NCI-H2081 treated with DMSO at 0.1 percent for 48 hours (cell line): ENCODE data around the gene HEMK1.

Source experiments
- DNase-seq: peaks from one replicate; lab custom pipeline; 2025; lab: John Stamatoyannopoulos, UW

The HEMK1 gene

DNA sequence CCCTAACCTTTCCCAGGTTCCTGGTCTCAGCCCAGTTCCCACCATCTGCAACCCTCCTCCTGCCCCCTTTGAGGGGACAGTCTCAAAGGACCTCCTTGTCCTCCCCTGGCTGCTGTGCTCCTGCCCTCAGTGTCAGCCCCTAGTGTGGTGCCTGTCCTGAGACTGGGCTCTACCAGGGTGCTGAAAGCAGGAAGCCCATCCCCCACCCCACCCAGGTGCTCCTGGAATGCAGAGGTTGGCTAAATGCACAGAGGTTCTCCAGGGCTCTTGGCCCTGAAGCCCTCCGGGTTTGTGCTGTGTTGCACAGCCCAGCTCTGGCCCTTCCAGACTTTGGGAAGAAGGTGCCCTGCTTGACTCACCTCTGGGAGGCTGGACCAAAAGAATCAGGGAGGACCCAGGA, 23.5 kb upstream of the HEMK1 start:
- no peak for DNase-seq

GRCh38 chr3:50549226-50549625, 20.1 kb upstream of the HEMK1 start:
- DNase-seq: no peak

DNA sequence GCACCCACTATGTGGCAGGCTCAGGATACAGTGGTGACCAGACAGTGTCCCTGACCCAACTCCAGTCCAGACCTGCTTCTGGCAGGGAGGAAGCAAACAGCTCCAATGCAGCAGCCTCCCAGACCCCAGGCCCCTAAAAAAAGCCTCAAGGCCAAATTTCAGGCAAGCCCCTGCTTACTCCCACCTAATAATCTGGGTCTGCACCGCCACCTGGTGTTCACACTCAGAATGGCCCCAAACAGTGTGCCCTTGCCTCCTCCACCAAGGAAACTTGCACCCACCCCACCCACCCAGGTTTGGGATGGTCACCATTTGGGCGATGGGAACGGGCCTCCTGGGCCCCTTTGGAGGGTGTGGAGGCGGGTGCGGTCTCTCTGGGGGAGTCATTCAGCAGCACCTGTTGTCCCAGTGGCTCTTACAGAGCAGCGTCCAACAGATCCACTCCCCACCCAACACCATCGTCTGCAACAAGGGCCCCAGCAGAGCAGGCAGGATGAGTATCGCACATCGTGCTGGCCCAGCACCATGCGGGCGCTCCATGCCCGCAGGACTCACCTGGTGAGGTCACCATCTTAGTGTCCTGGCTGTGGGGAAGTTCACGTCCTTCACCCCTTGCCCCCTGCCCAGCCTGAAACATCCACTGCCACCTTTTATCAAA, 19.1 kb upstream of the HEMK1 start:
- DNase-seq: no peak

- DNase-seq: no peak
Observed at GRCh38 chr3:50551054-50551659, 18.2 kb upstream of the HEMK1 start.

- DNase-seq: no peak
Observed at GRCh38 chr3:50551681-50552435, 17.5 kb upstream of the HEMK1 start.

DNA sequence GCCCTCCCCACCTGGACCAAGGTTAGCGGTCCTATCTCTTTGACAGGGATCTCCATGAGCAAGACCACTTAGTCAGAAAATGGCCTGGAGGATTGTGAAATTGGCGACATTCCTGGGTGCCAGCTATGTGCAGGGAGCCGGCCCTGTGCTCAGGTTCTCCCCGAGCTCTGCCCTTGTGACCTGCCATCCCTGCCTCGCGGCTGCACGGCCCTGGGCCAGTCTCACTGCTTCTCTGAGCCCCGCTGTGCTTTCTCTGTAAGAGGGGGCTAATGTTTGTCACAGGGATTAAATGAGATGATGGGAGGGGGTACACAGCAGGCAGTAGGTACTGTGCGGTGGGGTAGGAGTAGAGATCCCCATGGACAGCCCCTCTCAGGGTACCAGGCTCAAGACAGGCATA, 16.7 kb upstream of the HEMK1 start:
- DNase-seq: no peak

- DNase-seq: no peak
Observed at GRCh38 chr3:50554553-50554952, 14.8 kb upstream of the HEMK1 start.

DNA sequence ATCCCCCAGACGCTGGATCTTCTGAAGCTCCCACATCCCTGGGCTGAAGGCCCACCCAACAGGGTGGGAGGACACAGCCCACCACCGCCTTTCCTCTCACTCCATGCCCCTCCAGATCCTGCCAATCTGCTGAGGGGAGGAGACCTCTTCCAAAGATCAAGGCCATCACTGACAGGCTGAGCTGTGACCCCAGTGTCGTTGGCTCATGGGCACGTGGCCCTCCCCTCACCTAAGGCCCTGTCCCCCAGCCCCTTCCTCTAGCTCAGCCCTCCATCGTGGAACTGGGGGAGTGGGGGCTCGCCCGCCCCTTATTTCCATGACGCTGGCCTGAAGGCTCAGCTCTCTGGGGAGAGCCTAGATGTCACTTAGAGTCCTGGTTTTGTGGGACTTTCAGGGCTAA, 12.2 kb upstream of the HEMK1 start:
- DNase-seq: no peak

DNA sequence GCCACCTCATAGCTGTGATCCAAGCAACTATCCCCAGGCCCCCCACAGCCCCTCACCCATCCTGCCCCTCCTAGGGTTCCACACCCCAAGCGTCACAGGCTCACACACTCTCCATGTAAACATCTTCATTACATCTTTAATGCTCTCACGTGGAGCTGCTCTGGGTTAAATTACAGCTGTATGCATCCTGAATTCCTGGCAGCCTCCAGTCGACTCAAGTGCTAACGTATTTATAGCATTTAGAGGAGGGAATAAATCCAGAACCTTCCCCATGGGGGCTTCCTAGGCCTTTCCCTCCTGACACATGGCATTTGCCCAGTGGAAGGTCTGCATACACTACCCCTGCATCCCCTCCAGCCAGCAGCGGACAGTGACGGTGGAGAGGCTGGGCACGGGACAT, 11.4 kb upstream of the HEMK1 start:
- DNase-seq: no peak

- no peak for DNase-seq
Observed at GRCh38 chr3:50559702-50560101, 9.6 kb upstream of the HEMK1 start.

GRCh38 chr3:50562861-50563260, 6.5 kb upstream of the HEMK1 start:
- DNase-seq: no peak

GRCh38 chr3:50563867-50564266, 5.5 kb upstream of the HEMK1 start:
- DNase-seq: no peak

DNA sequence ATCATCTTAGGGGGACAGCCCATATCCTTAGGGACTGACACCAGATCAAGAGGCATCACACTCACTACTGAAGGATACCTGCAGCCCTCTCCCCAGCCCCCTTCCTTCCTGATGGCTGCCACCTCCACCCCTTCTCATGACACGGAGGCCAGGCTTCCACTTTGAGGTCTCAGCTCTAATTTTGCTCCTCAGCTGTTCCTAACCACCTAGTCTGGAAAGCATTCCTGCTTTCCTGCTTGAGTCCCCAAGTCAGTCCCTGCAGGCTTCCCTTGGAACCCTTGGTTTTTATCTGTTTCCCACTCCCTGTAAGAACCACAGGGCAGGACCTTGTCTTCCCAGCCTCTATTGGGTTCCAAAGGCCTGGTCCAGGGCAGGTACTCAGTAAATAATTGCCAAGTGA, 5.0 kb upstream of the HEMK1 start:
- no peak for DNase-seq

DNA sequence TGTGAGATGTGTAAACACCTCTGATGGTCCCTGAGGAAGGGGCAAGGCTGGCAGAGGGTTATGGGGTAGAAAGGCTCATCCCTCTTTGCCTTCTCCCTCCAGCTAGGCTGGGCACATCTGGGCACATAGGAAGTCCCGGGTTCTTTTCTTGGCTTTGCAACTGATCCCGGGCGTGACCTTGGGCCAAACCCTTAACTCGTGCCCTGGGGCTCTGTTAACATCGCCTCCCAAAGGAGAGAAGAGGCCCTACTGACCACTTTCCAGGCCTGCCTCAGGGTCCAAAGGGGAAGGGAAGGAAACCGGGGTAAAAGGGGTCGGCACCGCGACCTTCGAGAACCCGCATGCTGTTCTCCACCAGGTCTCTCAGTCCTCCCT, 2.3 kb upstream of the HEMK1 start:
- no peak for DNase-seq

DNA sequence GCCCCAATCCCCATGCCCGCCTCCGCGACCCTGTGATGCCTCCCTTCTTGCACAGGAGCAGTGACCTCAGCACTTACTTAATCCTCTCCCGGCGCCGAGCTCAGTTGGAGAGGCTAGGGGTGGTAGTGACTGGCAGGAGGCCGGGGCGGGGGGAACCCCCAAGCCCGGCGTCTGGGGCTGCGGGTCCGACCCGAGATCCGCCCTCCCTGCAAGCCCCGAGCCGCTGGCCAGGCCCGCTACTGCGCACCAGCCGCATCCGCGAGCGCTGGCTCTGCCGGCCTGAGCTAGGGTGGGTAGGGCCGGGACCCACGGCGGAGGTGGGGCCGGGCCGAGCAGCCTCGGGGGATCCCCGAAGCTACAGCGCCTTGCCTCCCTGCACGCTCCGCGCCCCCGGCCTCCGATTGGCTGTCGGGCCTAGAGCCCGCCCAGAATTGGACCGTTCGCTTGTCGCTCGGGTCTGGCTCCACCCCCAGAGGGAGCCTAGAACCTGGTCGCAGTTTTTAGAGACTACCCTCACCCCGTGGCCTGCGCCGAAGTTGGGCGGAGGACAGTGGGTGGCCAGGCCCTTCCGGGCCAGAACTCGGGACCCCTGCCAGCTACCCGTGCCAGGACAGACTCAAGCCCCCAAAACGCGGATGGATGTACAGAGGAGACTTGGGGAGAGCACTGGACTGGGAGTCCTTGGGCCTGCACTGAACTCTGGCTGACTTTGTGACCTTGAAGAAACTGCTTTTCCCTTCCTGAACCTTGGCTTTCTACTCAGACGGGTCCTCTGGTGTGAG, 1.7 kb upstream of the HEMK1 start, which contains the start of gene C3orf18:
TSS of gene C3orf18 (minus strand) at position 362 of the 782 bp plus-strand sequence. CDS start 2,048 bp downstream, outside the sequence.
- DNase-seq: no peak

DNA sequence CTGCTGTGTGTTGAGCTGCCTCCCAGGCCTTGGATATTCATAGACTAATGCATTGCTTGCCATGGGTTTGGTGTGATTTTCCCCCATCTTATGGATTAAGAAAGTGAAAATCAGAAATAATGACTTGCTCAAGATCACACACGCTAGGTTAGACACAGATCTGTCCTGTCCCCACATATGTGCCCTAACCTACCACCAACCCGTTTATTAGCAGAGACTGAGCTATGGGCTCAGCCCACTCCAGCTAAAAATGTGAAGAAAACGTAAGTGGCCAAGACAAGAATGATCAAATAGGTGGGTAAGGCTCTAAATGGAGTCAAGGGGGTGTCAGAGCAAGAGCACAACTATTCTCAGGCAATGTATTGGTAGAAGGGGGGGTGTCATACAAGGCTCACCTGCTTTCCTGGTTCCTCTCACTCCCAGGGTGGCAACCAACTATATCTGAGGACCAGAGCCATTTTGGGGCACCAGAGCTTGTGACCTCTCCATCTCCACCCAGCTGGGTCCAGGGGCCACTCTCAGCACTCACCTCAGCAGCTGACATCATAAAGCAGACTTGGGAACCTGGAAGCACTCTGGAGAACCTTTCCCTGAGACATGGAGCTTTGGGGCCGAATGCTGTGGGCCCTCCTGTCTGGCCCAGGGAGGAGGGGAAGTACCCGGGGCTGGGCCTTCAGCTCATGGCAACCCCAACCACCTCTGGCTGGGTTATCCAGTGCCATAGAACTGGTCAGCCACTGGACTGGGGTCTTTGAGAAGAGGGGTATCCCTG, 1.4 kb downstream of the HEMK1 start:
- DNase-seq: no peak

DNA sequence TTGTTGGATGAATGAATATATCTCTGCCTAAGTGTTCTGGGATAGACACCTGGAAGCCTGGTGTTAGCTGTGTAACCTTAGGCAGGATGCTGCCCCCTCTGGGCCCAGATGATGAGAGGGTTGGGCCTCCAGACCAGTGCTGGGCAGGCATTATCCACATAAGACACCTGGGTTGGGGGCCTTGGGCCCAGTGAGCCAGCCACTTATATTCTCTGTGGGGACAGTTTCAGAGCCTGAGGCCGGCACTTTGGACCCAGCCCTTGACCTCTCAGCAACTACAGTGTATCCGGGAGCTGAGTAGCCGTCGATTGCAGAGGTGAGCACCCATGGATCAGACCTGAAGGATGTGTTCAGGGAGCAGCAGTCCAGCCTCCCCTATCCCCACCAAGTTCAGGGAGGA, 2.2 kb downstream of the HEMK1 start:
- DNase-seq: no peak

- no peak for DNase-seq
Observed at GRCh38 chr3:50572158-50572557, 2.8 kb downstream of the HEMK1 start.

DNA sequence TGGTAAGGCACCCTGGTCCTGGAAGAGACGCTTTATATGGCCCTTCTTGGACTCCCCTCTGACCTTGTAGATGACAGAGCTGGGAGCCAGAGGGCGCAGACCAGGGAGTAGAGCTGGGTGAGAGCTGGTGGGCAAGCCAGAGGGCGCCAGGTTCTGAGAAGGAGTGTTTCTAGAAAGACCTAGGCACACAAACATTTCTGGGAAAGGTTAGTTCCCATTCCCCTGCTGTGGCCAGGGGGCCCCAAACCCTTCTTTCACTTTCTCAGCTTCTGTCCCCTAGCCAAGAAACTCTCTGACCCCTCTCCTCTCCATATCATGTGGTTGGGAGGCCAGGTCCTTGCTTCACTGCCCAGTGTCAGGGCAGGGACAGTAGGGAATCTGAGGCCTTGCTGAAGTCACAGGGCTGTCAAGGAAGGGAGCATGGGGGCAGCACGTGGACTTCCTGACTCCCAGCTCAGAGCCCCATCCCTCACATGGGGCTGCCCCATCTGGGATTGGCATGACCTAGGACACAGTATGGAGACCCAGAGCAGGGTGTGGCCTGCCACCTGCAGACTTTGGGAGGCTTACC, 3.6 kb downstream of the HEMK1 start:
- DNase-seq: no peak

DNA sequence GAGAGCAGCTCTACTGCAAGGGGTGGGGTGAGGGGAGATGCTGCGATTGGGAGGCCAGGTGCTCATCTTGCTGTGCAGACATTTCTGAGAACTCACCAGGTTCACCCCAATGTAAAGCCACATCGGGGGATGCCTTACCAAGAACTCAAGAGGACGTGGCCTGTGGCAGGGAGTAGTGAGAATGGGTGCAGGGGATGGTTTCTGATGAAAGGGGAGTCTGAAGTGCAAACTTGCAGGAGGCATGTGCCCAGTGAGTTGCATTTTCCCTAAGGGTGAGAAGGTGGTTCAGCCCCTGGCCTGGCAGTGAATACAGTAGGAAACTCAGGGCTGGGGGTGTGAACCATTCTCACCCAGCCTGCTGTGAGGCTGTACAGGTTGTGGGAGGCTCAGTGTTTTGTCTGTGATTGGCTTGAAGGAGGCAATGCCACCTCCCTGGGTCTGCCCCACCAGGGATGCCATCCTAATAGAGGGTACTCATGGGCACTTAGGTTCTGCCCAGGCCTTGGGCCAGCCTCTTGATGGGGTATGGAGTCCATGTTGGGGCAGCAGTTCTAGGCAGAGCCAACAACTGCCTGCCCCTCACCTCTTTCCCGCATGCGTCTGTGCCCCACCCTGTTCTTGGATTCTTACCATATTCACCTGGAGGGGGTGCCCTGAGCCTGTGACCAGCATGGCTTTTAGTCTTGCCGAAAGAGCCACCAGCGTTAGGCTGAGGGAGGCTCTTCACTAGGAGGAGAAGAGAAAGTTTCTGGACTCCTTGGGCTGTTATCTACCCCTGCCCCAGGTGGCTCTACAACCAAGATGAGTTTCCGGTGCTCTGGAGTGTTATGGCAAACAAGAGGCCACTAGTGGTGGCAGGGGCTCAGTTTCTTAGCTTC, 4.5 kb downstream of the HEMK1 start:
- no peak for DNase-seq
